SIG-M5 treated with dmso at 0.1 percent for 504 hours (cell line): ENCODE measurements around the gene CFAP46.

Experiments
- DNase-seq: peaks from one replicate; lab custom pipeline; 2025; ENCODE audit not compliant: unreplicated experiment; lab: John Stamatoyannopoulos, UW

The CFAP46 gene

GRCh38 chr10:132882069-132882951 lies 60.1 kb downstream of the CFAP46 start:
- DNase-seq: no peak

GRCh38 chr10:132881186-132881920 lies 61.0 kb downstream of the CFAP46 start:
- DNase-seq: no peak

GRCh38 chr10:132880128-132880981 lies 62.0 kb downstream of the CFAP46 start:
- DNase-seq: no peak

- no peak for DNase-seq
These were observed 62.8 kb downstream of the CFAP46 start for GRCh38 chr10:132879408-132880127.

- DNase-seq: no peak
These were observed 63.5 kb downstream of the CFAP46 start for GRCh38 chr10:132878730-132879407.

- no peak for DNase-seq
These were observed 64.2 kb downstream of the CFAP46 start for GRCh38 chr10:132878091-132878729.

GRCh38 chr10:132877473-132877872 lies 64.9 kb downstream of the CFAP46 start:
- DNase-seq: no peak

- no peak for DNase-seq
These were observed 65.4 kb downstream of the CFAP46 start for GRCh38 chr10:132876993-132877431.

- DNase-seq: no peak
These were observed 66.1 kb downstream of the CFAP46 start for GRCh38 chr10:132876131-132876860.

- no peak for DNase-seq
These were observed 66.9 kb downstream of the CFAP46 start for GRCh38 chr10:132875435-132875834.

GRCh38 chr10:132873395-132873794 lies 69.0 kb downstream of the CFAP46 start:
- DNase-seq: no peak

GRCh38 chr10:132872658-132873057 lies 69.7 kb downstream of the CFAP46 start:
- no peak for DNase-seq

GRCh38 chr10:132870426-132870825 lies 71.9 kb downstream of the CFAP46 start:
- no peak for DNase-seq

GRCh38 chr10:132869621-132870020 lies 72.7 kb downstream of the CFAP46 start:
- DNase-seq: no peak

- DNase-seq: no peak
These were observed 73.4 kb downstream of the CFAP46 start for GRCh38 chr10:132868995-132869394.

GRCh38 chr10:132867801-132868644 lies 74.3 kb downstream of the CFAP46 start:
- DNase-seq: no peak

- no peak for DNase-seq
These were observed 75.6 kb downstream of the CFAP46 start for GRCh38 chr10:132866601-132867381.
